Body of pancreas (tissue), 4 donors: ENCODE data around the gene ASCC1.

Source experiments
- CTCF ChIP-seq, 7 experiments: fragments of 450-650 bp in 4 of 7; fragments of 200-600 bp in 3 of 7; sonication (generic) in 3 of 7; IDR thresholded peaks; one replicate each; pipeline ENCODE4 v1.5.1; 2016 to 2019; ENCODE audit warnings: antibody characterized with exemption in 7 of 7
- POLR2A ChIP-seq, 3 donors: fragments of 450-650 bp; IDR thresholded peaks; one replicate each; pipeline ENCODE4 v1.6.1; 2016; ENCODE audit warnings: antibody characterized with exemption in 3 of 3, mild to moderate bottlenecking in 2 of 3

- no peak for TF ChIP-seq CTCF (IDR thresholded peaks at IDR 0.05)
- peak in 1 of 3 donors; percentile 52 for TF ChIP-seq POLR2A (IDR thresholded peaks at IDR 0.05)
These were observed 158.9 kb downstream of the ASCC1 start for GRCh38 chr10:72056932-72057751.
